Spleen (tissue), 3 donors: ENCODE results near the gene ZNF714.

Experiments
- POLR2A ChIP-seq, 3 donors: fragments of 450-650 bp; IDR thresholded peaks; one replicate each; pipeline ENCODE4 v1.5.1; 2017; ENCODE audit warnings: antibody characterized with exemption in 3 of 3, mild to moderate bottlenecking in 1 of 3
- POLR2AphosphoS5 ChIP-seq, 3 donors: sonication (generic); formaldehyde crosslinking; IDR thresholded peaks; one replicate each; pipeline ENCODE4 v1.5.1; 2017; ENCODE audit warnings: antibody characterized with exemption in 3 of 3

GRCh38 chr19:21052902-21053301 lies 29.1 kb upstream of the ZNF714 start:
- no peak for TF ChIP-seq POLR2A (IDR thresholded peaks at IDR 0.05)
- TF ChIP-seq POLR2AphosphoS5 (IDR thresholded peaks at IDR 0.05), result no peak
